Measurements from ENCODE around the gene MYZAP. TPM values are rescaled to one million over a fixed set of nuclear protein-coding genes. Genes with fewer than 3 reads are reported as not detected.
A peak's percentile ranks its signal among the peaks of the same experiment; 100 is the strongest.

Gene MYZAP
- total and polyA plus RNA-seq, 7 donors: 2.0 to 24.8 (median 3.6) TPM

- 28 to 40% (median 33%) methylated on average over 9 of the region's 9 CpGs for WGBS, 3 donors
- DNase-seq (no peak), ATAC-seq (peak; percentile 50 to 65 (median 60))
- intact Hi-C loops (cut with DNase I): no loop called here
- H3K9me3 ChIP-seq: no peaks in the 10 kb centered on the region
- TF ChIP-seq, protein P1, sequence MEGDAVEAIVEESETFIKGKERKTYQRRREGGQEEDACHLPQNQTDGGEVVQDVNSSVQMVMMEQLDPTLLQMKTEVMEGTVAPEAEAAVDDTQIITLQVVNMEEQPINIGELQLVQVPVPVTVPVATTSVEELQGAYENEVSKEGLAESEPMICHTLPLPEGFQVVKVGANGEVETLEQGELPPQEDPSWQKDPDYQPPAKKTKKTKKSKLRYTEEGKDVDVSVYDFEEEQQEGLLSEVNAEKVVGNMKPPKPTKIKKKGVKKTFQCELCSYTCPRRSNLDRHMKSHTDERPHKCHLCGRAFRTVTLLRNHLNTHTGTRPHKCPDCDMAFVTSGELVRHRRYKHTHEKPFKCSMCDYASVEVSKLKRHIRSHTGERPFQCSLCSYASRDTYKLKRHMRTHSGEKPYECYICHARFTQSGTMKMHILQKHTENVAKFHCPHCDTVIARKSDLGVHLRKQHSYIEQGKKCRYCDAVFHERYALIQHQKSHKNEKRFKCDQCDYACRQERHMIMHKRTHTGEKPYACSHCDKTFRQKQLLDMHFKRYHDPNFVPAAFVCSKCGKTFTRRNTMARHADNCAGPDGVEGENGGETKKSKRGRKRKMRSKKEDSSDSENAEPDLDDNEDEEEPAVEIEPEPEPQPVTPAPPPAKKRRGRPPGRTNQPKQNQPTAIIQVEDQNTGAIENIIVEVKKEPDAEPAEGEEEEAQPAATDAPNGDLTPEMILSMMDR (IDR thresholded peaks at IDR 0.05): no peak
- no peaks in the 10 kb centered on the region for H3K27me3 ChIP-seq (ENCODE audit: insufficient read depth in 3 of 3, low read length in 2 of 3)
- peak overlapping the region; percentile 7 for H3K27ac ChIP-seq
- H3K4me3 ChIP-seq: no peak overlapping the region
- peaks cover 14% of the 10 kb centered on the region for H3K4me1 ChIP-seq
- H3K36me3 ChIP-seq (ENCODE audit: insufficient read depth in 1 of 2, low read depth in 1 of 2): no peaks in the 10 kb centered on the region
These were observed 3.5 kb downstream of the MYZAP start for GRCh38 chr15:57595011-57595866.

- 76 to 88% (median 83%) methylated on average over 8 of the region's 8 CpGs for WGBS, 3 donors
- ATAC-seq: peak in 1 of 4 donors; percentile 28
- no peaks in the 10 kb centered on the region for H3K27me3 ChIP-seq (ENCODE audit: insufficient read depth in 3 of 3, low read length in 2 of 3)
- intact Hi-C loops (cut with DNase I): no loop called here
- no peak for DNase-seq
- no peak overlapping the region for H3K27ac ChIP-seq
- H3K4me1 ChIP-seq: peaks cover 14% of the 10 kb centered on the region
- no peaks in the 10 kb centered on the region for H3K36me3 ChIP-seq (ENCODE audit: insufficient read depth in 1 of 2, low read depth in 1 of 2)
- no peaks in the 10 kb centered on the region for H3K9me3 ChIP-seq
- no peak overlapping the region for H3K4me3 ChIP-seq
- TF ChIP-seq, protein P1 (IDR thresholded peaks at IDR 0.05): no peak
These were observed 4.7 kb downstream of the MYZAP start for GRCh38 chr15:57596301-57596855.

- intact Hi-C loops (cut with DNase I): no loop called here
- Histone ChIP-seq H3K9me3 (no peaks in the 10 kb centered on the region), H3K4me1 (peaks cover 14% of the 10 kb centered on the region), H3K36me3 (ENCODE audit: insufficient read depth in 1 of 2, low read depth in 1 of 2) (no peaks in the 10 kb centered on the region), H3K4me3 (no peak overlapping the region), H3K27me3 (ENCODE audit: insufficient read depth in 3 of 3, low read length in 2 of 3) (no peaks in the 10 kb centered on the region), H3K27ac (no peak overlapping the region)
- 30 to 44% (median 40%) methylated on average over 4 of the region's 4 CpGs for WGBS, 3 donors
- no peak for DNase-seq
- TF ChIP-seq, protein P1 (IDR thresholded peaks at IDR 0.05): no peak
- peak; percentile 37 to 61 (median 56) for ATAC-seq
These were observed 5.3 kb downstream of the MYZAP start for GRCh38 chr15:57596978-57597377.

DNA sequence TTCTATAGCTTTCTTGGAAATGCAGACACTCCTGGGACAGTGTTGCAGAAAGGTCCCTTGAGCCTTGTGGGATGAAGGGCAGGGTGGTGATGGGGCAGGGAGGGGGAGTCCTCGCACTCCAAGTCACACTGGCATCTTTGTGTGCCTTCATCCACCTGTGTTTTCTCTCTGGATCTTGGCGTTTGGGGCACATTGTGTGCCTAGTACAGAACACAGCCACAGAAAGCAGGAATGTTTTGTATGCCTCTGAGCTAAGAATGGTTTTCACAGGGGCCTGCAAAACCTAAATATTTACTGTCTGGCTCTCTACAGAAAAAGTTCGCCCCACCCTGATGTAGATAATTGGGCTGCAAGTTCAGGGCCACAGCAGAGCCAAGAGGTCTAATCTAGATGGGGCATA is 5.7 kb downstream of the MYZAP start:
- Histone ChIP-seq H3K4me1 (peaks cover 14% of the 10 kb centered on the region), H3K9me3 (no peaks in the 10 kb centered on the region), H3K27ac (no peak overlapping the region), H3K27me3 (ENCODE audit: insufficient read depth in 3 of 3, low read length in 2 of 3) (no peaks in the 10 kb centered on the region), H3K36me3 (ENCODE audit: insufficient read depth in 1 of 2, low read depth in 1 of 2) (no peaks in the 10 kb centered on the region), H3K4me3 (no peak overlapping the region)
- ATAC-seq (no peak), DNase-seq (no peak)
- 70 to 82% (median 81%) methylated on average over 3 of the region's 3 CpGs for WGBS, 3 donors
- intact Hi-C loops (cut with DNase I): no loop called here
- TF ChIP-seq, protein P1 (IDR thresholded peaks at IDR 0.05): no peak
